ENCODE measurements around the gene SLC35B3.
"Not testable (repeated sequence)": the region's sequence is repeated elsewhere in the genome, so short reads cannot be mapped to it uniquely, and the experiment has no call there.

GRCh38 chr6:8405946-8406345 is 29.4 kb downstream of the SLC35B3 start:
- not testable (repeated sequence) for TF ChIP-seq POLR2AphosphoS5, POLR2A, SPI1 (IDR thresholded peaks at IDR 0.05; ENCODE audit: low read depth, low read length)
